ENCODE data around the gene BTRC. TPM values are rescaled to one million over a fixed set of nuclear protein-coding genes. Genes with fewer than 3 reads are reported as not detected.

Gene BTRC
- polyA plus RNA-seq, 3 donors = 2.8 to 4.3 (median 3.1) TPM

- peaks cover 10 to 11% of the 10 kb centered on the region in 2 donors for H3K9me3 ChIP-seq (replicated peaks in 1 of 2; ENCODE audit: control insufficient read depth in 1 of 2, insufficient read depth in 1 of 2, low read length in 2 of 2)
- no peaks in the 10 kb centered on the region for H4K20me1 ChIP-seq (ENCODE audit: insufficient read depth, low read length)
- Mint-ChIP-seq H3K27me3 (ENCODE audit: low read depth in 3 of 3) (peaks cover 51 to 55% (median 53%) of the 10 kb centered on the region in 3 donors), H3K27ac (no peak overlapping the region), H3K9me3 (peaks cover 0 to 13% (median 6%) of the 10 kb centered on the region in 7 donors), H3K36me3 (peaks cover 2 to 5% of the 10 kb centered on the region in 2 donors), H3K4me1 (peaks cover 22% of the 10 kb centered on the region), H3K4me3 (peak overlapping the region; percentile 86 to 91)
- DNase-seq = peak; percentile 63 to 74 (median 66)
- no peak overlapping the region for H3K27ac ChIP-seq (ENCODE audit: low read depth in 1 of 2, low read length in 2 of 2)
- peak overlapping the region; percentile 73 for H3K9ac ChIP-seq (ENCODE audit: insufficient read depth, low read length, poor library complexity, severe bottlenecking)
- peak overlapping the region; percentile 99 for H2AFZ ChIP-seq (ENCODE audit: insufficient read depth, low read depth, low read length, poor library complexity, severe bottlenecking)
- peaks cover 38 to 51% of the 10 kb centered on the region in 2 donors for H3K27me3 ChIP-seq (ENCODE audit: control insufficient read depth in 2 of 2, insufficient read depth in 2 of 2, low read length in 2 of 2)
- peak overlapping the region; percentile 67 to 96 (median 78) for H3K4me3 ChIP-seq (replicated peaks in 1 of 3; ENCODE audit: low read depth in 2 of 3, low read length in 3 of 3)
- peak overlapping the region; percentile 99 for H3K4me2 ChIP-seq (replicated peaks; ENCODE audit: extremely low read depth, low read length, poor library complexity, severe bottlenecking)
- no peaks in the 10 kb centered on the region for H3K36me3 ChIP-seq (replicated peaks in 1 of 2; ENCODE audit: control insufficient read depth in 1 of 2, insufficient read depth in 2 of 2, low read length in 2 of 2)
- TF ChIP-seq, protein P1, sequence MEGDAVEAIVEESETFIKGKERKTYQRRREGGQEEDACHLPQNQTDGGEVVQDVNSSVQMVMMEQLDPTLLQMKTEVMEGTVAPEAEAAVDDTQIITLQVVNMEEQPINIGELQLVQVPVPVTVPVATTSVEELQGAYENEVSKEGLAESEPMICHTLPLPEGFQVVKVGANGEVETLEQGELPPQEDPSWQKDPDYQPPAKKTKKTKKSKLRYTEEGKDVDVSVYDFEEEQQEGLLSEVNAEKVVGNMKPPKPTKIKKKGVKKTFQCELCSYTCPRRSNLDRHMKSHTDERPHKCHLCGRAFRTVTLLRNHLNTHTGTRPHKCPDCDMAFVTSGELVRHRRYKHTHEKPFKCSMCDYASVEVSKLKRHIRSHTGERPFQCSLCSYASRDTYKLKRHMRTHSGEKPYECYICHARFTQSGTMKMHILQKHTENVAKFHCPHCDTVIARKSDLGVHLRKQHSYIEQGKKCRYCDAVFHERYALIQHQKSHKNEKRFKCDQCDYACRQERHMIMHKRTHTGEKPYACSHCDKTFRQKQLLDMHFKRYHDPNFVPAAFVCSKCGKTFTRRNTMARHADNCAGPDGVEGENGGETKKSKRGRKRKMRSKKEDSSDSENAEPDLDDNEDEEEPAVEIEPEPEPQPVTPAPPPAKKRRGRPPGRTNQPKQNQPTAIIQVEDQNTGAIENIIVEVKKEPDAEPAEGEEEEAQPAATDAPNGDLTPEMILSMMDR (IDR thresholded peaks at IDR 0.05) = peak; percentile 95
- H3K79me2 ChIP-seq (ENCODE audit: insufficient read depth, low read length) = no peaks in the 10 kb centered on the region
- intact Hi-C loops (cut with micrococcal nuclease) = loop anchor here (5.0 to 10.0 kb wide), 3 partner anchors 295 to 358 kb away; no protein-coding TSS in a partner anchor
- WGBS (ENCODE audit: insufficient coverage) = 3% methylated on average over 40 of the region's 56 CpGs
- peaks cover 17 to 25% of the 10 kb centered on the region in 2 donors for H3K4me1 ChIP-seq (ENCODE audit: control insufficient read depth in 1 of 2, insufficient read depth in 2 of 2, low read length in 2 of 2)
These were observed 215.9 kb downstream of the BTRC start for GRCh38 chr10:101569622-101570427.

DNA sequence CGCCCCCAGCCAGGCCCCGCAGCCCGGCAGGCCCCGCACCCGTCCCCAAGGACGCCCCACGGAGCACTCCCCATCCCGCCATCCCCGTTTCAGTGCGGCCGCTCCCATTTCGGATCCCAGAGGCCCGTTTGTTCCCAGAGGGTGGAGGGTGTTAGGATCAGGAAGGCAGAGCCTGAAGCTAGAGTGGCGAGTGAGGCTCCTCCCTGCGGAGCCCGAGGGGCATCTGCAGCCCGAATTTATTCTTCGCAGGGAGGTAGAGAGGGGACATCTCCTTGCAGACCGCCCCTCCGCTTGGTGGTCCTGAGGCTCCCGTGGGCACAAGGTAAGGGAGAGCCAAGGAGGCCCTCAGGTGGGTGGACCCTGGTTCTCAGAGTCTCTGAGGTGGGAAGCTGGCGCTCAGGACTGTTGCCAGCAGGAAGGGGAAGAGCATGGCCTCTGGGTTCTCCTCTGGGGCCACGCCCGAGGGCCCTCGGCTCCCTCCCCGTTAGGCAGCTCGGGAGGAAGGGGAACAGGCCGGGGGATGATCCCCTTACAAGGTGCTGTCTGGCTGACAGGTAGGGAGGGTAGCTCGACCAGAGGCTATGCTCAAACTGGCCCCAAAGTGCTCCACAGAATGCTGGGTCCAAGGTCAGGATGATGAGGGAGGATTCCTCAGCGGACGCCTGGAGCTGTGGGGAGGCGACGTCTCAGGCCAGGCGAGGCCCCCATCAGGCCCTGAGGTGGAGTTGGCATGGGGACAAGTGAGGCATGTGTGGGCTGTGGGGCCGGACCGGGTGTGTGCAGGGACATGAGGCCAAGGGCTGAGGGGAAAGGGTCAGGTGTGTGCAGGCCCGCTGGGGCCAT is 216.7 kb downstream of the BTRC start:
- H3K4me3 ChIP-seq (replicated peaks in 1 of 3; ENCODE audit: low read depth in 2 of 3, low read length in 3 of 3) = peak overlapping the region; percentile 67 to 96 (median 78)
- Mint-ChIP-seq H3K27me3 (ENCODE audit: low read depth in 3 of 3) (peaks cover 43 to 47% (median 45%) of the 10 kb centered on the region in 3 donors), H3K4me3 (peak overlapping the region; percentile 86 to 91), H3K9me3 (peaks cover 0 to 13% (median 6%) of the 10 kb centered on the region in 7 donors), H3K4me1 (peaks cover 22% of the 10 kb centered on the region), H3K27ac (peak overlapping the region in 4 of 7 donors; percentile 19 to 54 (median 44)), H3K36me3 (peaks cover 2 to 5% of the 10 kb centered on the region in 2 donors)
- intact Hi-C loops (cut with micrococcal nuclease) = loop anchor here (5.0 kb wide), 2 partner anchors 298 to 358 kb away; no protein-coding TSS in a partner anchor
- peak overlapping the region; percentile 73 for H3K9ac ChIP-seq (ENCODE audit: insufficient read depth, low read length, poor library complexity, severe bottlenecking)
- peaks cover 34 to 43% of the 10 kb centered on the region in 2 donors for H3K27me3 ChIP-seq (ENCODE audit: control insufficient read depth in 2 of 2, insufficient read depth in 2 of 2, low read length in 2 of 2)
- peaks cover 10 to 11% of the 10 kb centered on the region in 2 donors for H3K9me3 ChIP-seq (replicated peaks in 1 of 2; ENCODE audit: control insufficient read depth in 1 of 2, insufficient read depth in 1 of 2, low read length in 2 of 2)
- no peaks in the 10 kb centered on the region for H3K79me2 ChIP-seq (ENCODE audit: insufficient read depth, low read length)
- DNase-seq = peak; percentile 36 to 44 (median 36)
- H3K27ac ChIP-seq (ENCODE audit: low read depth in 1 of 2, low read length in 2 of 2) = peak overlapping the region in 1 of 2 donors; percentile 68
- no peaks in the 10 kb centered on the region for H4K20me1 ChIP-seq (ENCODE audit: insufficient read depth, low read length)
- peak overlapping the region; percentile 99 for H3K4me2 ChIP-seq (replicated peaks; ENCODE audit: extremely low read depth, low read length, poor library complexity, severe bottlenecking)
- no peaks in the 10 kb centered on the region for H3K36me3 ChIP-seq (replicated peaks in 1 of 2; ENCODE audit: control insufficient read depth in 1 of 2, insufficient read depth in 2 of 2, low read length in 2 of 2)
- H3K4me1 ChIP-seq (ENCODE audit: control insufficient read depth in 1 of 2, insufficient read depth in 2 of 2, low read length in 2 of 2) = peaks cover 17 to 25% of the 10 kb centered on the region in 2 donors
- H2AFZ ChIP-seq (ENCODE audit: insufficient read depth, low read depth, low read length, poor library complexity, severe bottlenecking) = peak overlapping the region; percentile 99
- WGBS (ENCODE audit: insufficient coverage) = 12% methylated on average over 25 of the region's 37 CpGs
- TF ChIP-seq, protein P1 (IDR thresholded peaks at IDR 0.05) = peak; percentile 60
